Adrenal gland (tissue), 12 donors: ENCODE results near the gene PCGF3. TPM values are rescaled to one million over a fixed set of nuclear protein-coding genes. Genes with fewer than 3 reads are reported as not detected.
A peak's percentile ranks its signal among the peaks of the same experiment; 100 is the strongest.

Experiments used
- DNase-seq, 7 donors: peaks; one replicate each; pipeline ENCODE4 v3.0.0-alpha.2; 2019 to 2020
- H3K27ac ChIP-seq, 5 donors: fragments of 200-600 bp; sonication (generic) in 4 of 5; 1 replicate in 3 of 5; 2 replicates in 2 of 5; pipeline versions ENCODE4 v1.5.1 to v1.8.0; 2016 to 2020; ENCODE audit warnings: mild to moderate bottlenecking in 1 of 5
- H3K27me3 ChIP-seq: fragments of 200-600 bp; 2 replicates; pipeline ENCODE4 v1.8.0; 2021
- H3K36me3 ChIP-seq, 2 donors: fragments of 200-600 bp; replicated peaks in 1 of 2; 1 replicate in 1 of 2; 2 replicates in 1 of 2; pipeline versions ENCODE4 v1.5.1 to v1.8.0; 2018 to 2022
- H3K4me1 ChIP-seq, 2 donors: fragments of 200-600 bp; replicated peaks in 1 of 2; 1 replicate in 1 of 2; 2 replicates in 1 of 2; pipeline versions ENCODE4 v1.5.1 to v1.8.0; 2018 to 2021
- H3K4me3 ChIP-seq, 4 donors: fragments of 200-600 bp; sonication (generic) in 3 of 4; one replicate each; pipeline ENCODE4 v1.5.1; 2016 to 2018
- H3K9me3 ChIP-seq, 3 donors: fragments of 200-600 bp; sonication (generic) in 1 of 3; replicated peaks in 1 of 3; 1 replicate in 2 of 3; 2 replicates in 1 of 3; pipeline versions ENCODE4 v1.5.1 to v1.8.0; 2016 to 2021
- POLR2A ChIP-seq, 2 donors: fragments of 450-650 bp; IDR thresholded peaks; one replicate each; pipeline ENCODE4 v1.6.1; 2017; ENCODE audit warnings: antibody characterized with exemption in 2 of 2, mild to moderate bottlenecking in 2 of 2, moderate library complexity in 1 of 2
- WGBS, 4 donors: extraction: QIAGEN DNeasy Blood & Tissue Kit in 2 of 4; methylation state at CpG; one replicate each; pipeline versions ENCODE4 v1.1.5 to v1.1.7; 2013 to 2017; 5-methylcytosine and 5-hydroxymethylcytosine counted together
- intact Hi-C, 2 donors: fragments of 100-400 bp; cut with DNase I; formaldehyde crosslinking; loops; one replicate each; pipeline versions ENCODE4 v1.14.1 to v1.15.0; 2022 to 2023
- polyA plus RNA-seq, 3 donors: library from polyadenylated mRNA; stranded (reverse); fragments of 200-250 nt in 2 of 3; fragments of 350-450 nt in 1 of 3; fragmentation: Illumina TruSeq in 1 of 3; extraction: RNeasy Lipid Tissue Mini Kit (QIAGEN cat#74804) in 1 of 3; gene quantifications; one replicate each; pipeline ENCODE4 v1.2.3, GENCODE V29; 2013 to 2014
- total RNA-seq, 9 donors: library from RNA; depleted of rRNA in 4 of 9; stranded (reverse); fragments of >200 nt in 4 of 9; fragments of 120-200 nt in 1 of 9; fragmentation: NEBNext Ultra II Directional in 1 of 9; extraction: Animal tissue kit (Norgen Biotek cat#: 25700) in 1 of 9; gene quantifications; one replicate each; pipeline versions ENCODE4 v1.1.0 to v1.2.4, GENCODE V29; 2013 to 2023
- TF ChIP-seq, protein P1 (sequence below), 6 experiments: fragments of 450-650 bp in 4 of 6; fragments of 200-600 bp in 2 of 6; sonication (generic) in 1 of 6; IDR thresholded peaks; 1 replicate in 5 of 6; 2 replicates in 1 of 6; pipeline versions ENCODE4 v1.5.1 to v1.8.0; 2016 to 2021; ENCODE audit warnings: antibody characterized with exemption in 6 of 6, mild to moderate bottlenecking in 2 of 6, moderate library complexity in 1 of 6
- donor health status: healthy with polysubstance abuse.
- donor health status: Bipolar disorder and iron deficiency.
- donor health status: DM: yes; HTN: yes; CAD: no.
- donor health status: DM: no; HTN: no; CAD: no.
- donor health status: DM: no; HTN: no; CAD: no.
- donor health status: DM: yes; HTN: yes; CAD: no.

The PCGF3 gene
- total and polyA plus RNA-seq, 12 donors: 26.4 to 178 (median 70.7) TPM

- Histone ChIP-seq H3K4me3 (no peak overlapping the region), H3K4me1 (no peaks in the 10 kb centered on the region), H3K9me3 (no peaks in the 10 kb centered on the region), H3K27me3 (peaks cover under 1% of the 10 kb centered on the region), H3K27ac (no peak overlapping the region), H3K36me3 (no peaks in the 10 kb centered on the region)
- intact Hi-C loops: no loop called here
- WGBS, 4 donors: 71 to 87% (median 77%) methylated on average over 3 to 27 of the region's 27 CpGs
- DNase-seq: no peak
- TF ChIP-seq, protein P1, sequence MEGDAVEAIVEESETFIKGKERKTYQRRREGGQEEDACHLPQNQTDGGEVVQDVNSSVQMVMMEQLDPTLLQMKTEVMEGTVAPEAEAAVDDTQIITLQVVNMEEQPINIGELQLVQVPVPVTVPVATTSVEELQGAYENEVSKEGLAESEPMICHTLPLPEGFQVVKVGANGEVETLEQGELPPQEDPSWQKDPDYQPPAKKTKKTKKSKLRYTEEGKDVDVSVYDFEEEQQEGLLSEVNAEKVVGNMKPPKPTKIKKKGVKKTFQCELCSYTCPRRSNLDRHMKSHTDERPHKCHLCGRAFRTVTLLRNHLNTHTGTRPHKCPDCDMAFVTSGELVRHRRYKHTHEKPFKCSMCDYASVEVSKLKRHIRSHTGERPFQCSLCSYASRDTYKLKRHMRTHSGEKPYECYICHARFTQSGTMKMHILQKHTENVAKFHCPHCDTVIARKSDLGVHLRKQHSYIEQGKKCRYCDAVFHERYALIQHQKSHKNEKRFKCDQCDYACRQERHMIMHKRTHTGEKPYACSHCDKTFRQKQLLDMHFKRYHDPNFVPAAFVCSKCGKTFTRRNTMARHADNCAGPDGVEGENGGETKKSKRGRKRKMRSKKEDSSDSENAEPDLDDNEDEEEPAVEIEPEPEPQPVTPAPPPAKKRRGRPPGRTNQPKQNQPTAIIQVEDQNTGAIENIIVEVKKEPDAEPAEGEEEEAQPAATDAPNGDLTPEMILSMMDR (IDR thresholded peaks at IDR 0.05): no peak
- TF ChIP-seq POLR2A (IDR thresholded peaks at IDR 0.05): no peak
These were observed 47.6 kb upstream of the PCGF3 start for GRCh38 chr4:657834-658667.

- H3K36me3 ChIP-seq: no peaks in the 10 kb centered on the region
- no peak overlapping the region for H3K27ac ChIP-seq
- H3K27me3 ChIP-seq: peaks cover 6% of the 10 kb centered on the region
- no peaks in the 10 kb centered on the region for H3K4me1 ChIP-seq
- H3K4me3 ChIP-seq: no peak overlapping the region
- H3K9me3 ChIP-seq: no peaks in the 10 kb centered on the region
- intact Hi-C loops: no loop called here
- TF ChIP-seq, protein P1 (IDR thresholded peaks at IDR 0.05): no peak
- no peak for TF ChIP-seq POLR2A (IDR thresholded peaks at IDR 0.05)
- WGBS, 4 donors: 84 to 91% (median 89%) methylated on average over 29 to 32 of the region's 32 CpGs
- DNase-seq: no peak
These were observed 46.7 kb upstream of the PCGF3 start for GRCh38 chr4:658681-659667.

- intact Hi-C loops: no loop called here
- no peak overlapping the region for H3K27ac ChIP-seq
- H3K4me3 ChIP-seq: no peak overlapping the region
- WGBS, 4 donors: 85 to 96% (median 90%) methylated on average over 8 of the region's 8 CpGs
- H3K27me3 ChIP-seq: peaks cover 6% of the 10 kb centered on the region
- H3K9me3 ChIP-seq: no peaks in the 10 kb centered on the region
- DNase-seq: peak in 1 of 7 donors; percentile 9
- TF ChIP-seq POLR2A (IDR thresholded peaks at IDR 0.05): no peak
- TF ChIP-seq, protein P1 (IDR thresholded peaks at IDR 0.05): no peak
- no peaks in the 10 kb centered on the region for H3K36me3 ChIP-seq
- no peaks in the 10 kb centered on the region for H3K4me1 ChIP-seq
These were observed 45.8 kb upstream of the PCGF3 start for GRCh38 chr4:659851-660250.

GRCh38 chr4:660401-660800 is 45.2 kb upstream of the PCGF3 start:
- Histone ChIP-seq H3K27me3 (peaks cover 6% of the 10 kb centered on the region), H3K4me3 (no peak overlapping the region), H3K36me3 (no peaks in the 10 kb centered on the region), H3K9me3 (no peaks in the 10 kb centered on the region), H3K4me1 (no peaks in the 10 kb centered on the region), H3K27ac (no peak overlapping the region)
- intact Hi-C loops: no loop called here
- no peak for TF ChIP-seq POLR2A (IDR thresholded peaks at IDR 0.05)
- DNase-seq: peak in 1 of 7 donors; percentile 2
- 83 to 91% (median 91%) methylated on average over 5 to 10 of the region's 10 CpGs for WGBS, 4 donors
